NCI-H2081 treated with DMSO at 0.1 percent for 48 hours (cell line): ENCODE results near the gene HSF4.

ENCODE experiments used
- DNase-seq: peaks from one replicate; lab custom pipeline; 2025; lab: John Stamatoyannopoulos, UW

The HSF4 gene

DNA sequence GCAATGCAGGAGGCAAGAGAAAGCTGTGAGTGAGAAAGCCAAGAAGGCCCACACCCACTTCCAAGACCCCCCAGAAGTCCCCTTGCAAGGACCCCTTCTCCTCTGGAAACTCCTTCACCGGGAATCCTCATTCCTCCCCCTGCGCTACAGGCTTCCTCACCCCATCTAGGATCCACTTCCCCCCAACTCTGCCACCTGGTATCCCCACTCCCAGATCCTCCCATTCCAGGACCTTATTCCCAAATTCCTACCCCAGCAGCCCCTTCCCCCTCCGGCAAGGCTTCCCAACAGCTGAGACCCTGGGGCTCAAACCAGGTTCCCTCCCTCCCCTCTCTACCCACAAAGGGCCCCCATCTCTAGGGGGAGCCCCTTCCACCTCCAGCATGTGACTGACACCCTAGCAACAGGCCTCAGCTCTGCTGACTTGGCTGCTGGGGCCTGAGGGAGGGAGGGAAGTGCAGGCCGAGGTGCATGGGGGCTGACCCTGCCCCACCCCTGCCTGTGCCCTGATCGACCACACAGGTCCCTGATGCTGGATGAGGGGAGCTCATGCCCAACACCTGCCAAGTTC, 2.1 kb downstream of the HSF4 start:
- no peak for DNase-seq

GRCh38 chr16:67167588-67167987, 3.0 kb downstream of the HSF4 start:
- no peak for DNase-seq

GRCh38 chr16:67169011-67169451, 4.5 kb downstream of the HSF4 start:
- DNase-seq, result no peak

GRCh38 chr16:67169642-67170167, 5.2 kb downstream of the HSF4 start:
- DNase-seq, result no peak

DNA sequence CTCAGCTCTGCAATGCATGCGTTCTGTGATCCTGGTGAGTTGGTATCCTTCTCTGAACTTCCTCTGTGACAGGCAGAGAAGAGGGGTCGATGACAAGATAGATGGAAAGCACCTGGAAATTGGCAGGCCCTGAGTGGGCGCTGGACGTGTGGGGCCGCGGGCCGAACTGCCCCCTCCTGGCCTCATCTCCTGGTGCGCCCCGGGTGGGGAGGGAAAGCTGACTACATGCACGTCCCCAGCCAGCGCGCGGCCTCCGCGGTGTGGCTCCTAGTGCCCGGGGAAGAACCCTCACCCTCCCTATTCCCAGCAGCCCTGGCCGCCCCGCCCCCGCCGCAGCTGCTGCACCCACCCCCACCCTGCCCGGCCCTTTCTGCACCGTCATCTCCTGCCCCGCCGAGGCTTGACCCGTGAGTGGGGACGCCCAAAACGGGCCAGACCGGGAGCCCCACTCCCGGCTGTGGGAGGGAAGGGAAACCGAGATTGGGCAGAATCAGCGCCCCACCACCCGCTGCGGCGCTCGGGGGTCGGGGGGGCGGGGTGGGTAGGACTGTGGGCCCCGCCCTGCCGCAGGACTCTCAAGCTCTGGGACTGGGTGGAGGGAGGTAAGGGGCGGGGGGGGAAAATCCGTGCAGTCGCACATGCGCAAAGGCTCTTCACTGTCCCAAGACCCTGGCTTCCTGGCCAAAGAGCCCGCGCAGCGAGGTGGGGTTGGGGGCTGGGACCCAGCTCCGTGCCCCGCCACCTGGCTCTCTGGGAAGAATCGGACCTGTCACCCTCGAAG, 5.8 kb downstream of the HSF4 start, which contains the start of gene NOL3:
TSS of gene NOL3 (plus strand) at position 371 of the 781 bp plus-strand sequence.
- DNase-seq, result no peak

DNA sequence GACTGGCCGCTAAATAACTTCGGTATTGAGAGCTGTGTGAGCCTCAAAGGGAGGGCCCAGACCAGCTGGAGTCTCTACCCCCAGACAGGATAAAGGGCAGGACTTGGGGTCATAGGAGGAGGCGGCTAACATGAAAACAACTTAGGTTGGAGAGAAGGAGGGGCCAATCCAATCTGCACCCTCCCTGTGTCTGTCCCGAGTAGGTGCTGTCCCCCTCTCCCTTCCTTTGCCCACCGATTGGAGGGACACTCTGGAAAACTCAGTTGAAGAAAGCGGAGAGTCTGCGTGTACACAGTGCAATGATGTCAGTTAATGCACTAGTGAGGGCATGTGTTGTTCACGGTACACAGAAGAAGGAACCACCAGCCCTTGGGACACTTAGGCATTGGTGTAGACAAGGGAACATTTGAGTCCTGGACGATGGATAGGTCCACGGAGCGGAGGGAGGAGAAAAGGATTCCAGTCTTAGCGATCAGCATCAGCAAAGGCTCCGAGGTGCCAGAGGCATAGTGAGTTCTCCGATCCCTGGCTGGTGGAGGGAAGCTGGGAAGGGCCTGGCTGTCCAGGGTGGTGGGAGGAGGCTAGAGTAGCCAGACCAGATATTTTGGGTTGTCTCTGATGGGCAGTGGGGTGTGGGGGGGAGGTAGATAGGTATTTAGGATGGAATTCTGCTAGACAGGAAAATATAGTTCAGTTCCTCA, 6.6 kb downstream of the HSF4 start:
- DNase-seq, result no peak

DNA sequence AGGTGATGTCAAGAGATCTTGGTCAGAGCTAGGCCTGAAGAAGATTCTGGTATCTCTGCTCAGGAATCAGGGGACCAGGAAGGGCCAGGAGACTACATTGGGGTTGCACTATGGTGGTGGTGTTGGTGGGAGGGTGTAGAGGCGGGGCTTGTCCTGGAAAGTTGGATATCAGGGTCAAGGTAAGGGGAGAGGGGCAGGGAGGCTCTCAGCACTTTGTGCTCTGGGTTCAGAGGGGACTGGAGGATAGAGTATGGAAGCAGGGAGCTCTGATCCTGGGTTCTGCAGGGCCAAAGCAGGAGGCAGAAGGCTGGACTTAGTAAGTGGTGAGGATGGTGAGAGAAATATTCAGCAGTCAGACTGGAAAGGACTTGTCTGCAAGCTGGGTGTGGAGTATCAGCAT, 8.8 kb downstream of the HSF4 start:
- DNase-seq, result no peak

DNA sequence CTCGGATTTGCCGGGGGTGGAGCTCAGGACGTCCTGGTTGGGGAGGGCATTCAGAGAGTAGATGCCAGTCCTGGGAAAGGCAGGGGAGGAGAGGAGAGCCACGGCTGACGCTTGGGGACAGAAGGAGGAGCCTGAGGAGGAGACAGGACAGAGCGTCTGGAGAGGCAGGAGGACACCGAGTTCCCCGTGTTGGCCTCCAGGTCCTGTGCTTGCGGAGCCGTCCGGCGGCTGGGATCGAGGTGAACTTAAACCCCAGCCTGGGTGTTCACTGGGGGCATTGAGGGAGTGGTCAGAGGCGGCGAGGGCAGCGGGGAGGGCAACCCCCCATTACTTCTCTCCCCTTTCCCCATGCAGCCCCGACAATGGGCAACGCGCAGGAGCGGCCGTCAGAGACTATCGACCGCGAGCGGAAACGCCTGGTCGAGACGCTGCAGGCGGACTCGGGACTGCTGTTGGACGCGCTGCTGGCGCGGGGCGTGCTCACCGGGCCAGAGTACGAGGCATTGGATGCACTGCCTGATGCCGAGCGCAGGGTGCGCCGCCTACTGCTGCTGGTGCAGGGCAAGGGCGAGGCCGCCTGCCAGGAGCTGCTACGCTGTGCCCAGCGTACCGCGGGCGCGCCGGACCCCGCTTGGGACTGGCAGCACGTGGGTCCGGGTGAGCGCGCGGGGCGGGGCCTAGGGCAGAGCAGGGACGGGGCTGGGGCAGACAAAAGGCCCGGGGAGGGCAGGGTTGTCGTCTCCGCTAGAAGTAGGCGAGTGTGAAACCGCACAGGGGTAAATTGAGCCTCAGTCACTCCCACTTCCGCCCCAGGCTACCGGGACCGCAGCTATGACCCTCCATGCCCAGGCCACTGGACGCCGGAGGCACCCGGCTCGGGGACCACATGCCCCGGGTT, 9.5 kb downstream of the HSF4 start:
- DNase-seq, result no peak

DNA sequence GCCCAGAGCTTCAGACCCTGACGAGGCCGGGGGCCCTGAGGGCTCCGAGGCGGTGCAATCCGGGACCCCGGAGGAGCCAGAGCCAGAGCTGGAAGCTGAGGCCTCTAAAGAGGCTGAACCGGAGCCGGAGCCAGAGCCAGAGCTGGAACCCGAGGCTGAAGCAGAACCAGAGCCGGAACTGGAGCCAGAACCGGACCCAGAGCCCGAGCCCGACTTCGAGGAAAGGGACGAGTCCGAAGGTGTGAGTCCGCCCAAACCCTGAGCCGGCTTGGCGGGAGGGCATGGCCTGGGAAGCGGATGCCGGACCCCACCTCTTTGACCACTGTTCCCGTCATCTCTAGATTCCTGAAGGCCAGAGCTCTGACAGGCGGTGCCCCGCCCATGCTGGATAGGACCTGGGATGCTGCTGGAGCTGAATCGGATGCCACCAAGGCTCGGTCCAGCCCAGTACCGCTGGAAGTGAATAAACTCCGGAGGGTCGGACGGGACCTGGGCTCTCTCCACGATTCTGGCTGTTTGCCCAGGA, 10.2 kb downstream of the HSF4 start:
- DNase-seq, result no peak

DNA sequence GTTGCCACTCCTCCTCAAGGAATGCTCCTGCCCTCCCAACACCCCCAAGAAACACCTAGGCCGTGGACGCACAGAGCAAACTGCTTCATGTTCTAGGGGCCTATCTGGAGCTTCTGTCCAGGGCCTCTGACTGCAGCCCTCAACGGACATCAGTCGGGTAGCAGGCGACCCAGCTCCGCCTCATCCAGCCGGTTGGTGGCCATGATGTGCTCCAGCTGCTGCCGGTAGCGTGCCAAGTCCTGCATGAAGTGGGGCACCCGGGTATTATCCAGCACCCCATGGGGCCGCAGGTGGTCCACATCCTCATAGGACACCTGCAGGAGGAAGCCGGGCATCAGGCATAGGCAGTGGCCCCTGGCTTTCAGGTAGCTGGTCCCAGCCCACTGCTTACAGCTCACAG, 12.1 kb downstream of the HSF4 start:
- no peak for DNase-seq

DNA sequence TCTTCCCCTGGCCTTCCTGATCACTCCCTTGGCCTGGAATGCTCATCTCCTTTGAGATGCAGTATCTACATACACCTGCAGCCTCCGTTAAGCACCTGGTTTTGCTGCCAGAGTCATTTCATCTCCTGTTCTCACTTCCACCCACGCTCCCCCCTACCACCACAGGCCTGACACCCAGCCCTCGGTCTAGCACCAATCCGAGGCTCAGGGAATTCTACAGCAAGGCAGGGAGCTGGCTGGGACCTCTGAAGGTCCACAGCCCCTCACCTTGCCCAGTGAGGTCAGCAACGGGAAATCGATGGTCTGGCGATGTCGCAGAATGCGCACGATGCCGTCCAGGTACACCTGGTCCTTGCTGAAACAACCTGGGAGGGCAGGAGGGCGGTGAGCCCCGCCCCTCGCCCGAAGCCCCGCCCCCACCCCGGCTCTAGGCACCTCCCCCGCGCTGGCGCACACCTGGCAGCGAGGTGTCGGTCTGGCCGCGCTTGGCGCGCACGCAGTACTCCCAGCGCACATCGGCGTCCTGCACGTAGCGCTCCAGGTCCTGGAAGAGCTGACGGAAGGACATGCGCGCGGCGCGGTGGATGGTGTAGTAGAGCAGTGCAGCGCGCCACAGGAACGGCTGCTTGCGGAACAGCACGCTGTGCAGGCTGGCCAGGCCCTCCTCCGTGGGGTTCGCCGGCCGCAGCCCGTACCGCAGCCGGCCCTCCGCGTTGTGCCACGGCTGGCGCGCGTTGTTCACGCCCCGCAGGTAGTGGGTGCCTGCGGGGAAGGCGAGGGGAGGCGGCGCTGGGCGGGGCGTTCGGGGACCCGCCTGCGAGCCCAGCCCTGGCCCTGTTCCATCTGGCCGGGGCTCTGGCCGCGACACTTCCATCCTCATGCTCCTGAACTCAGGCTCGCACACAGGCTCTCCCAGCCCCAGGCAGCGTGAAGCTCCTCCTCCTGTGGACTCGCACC, 13.5 kb downstream of the HSF4 start:
- peak; percentile 37 for DNase-seq

DNA sequence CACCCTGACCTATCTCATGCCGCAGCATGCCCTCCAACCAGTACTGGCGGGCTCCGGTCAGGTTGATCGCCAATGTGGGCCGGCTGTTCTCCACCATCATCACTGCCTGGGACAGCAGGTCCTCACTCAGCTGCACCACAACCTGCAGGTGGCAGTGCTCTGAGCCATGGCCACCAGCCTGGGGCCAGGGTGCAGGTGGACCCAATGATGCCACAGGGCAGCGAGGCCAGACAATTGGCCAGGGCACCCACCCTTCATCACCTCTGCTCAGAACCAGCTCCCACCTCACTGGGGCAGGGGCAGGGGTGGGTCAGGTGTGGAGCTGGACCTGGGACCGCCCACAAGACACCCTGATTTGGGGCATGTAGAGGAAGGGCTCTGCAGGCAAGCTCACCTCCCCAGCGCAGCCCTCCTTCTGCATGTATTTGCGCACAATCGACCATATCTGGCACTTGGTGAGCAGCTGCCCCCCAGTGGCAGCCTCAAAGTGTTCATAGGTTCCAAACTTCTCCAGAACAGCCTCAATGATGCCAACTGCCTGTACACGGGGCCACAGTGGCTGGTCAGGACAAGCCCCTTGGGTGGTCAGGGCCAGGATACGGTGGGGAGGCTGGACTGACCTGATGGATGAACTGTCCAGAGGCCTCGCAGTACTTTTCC, 15.0 kb downstream of the HSF4 start:
- DNase-seq, result no peak

DNA sequence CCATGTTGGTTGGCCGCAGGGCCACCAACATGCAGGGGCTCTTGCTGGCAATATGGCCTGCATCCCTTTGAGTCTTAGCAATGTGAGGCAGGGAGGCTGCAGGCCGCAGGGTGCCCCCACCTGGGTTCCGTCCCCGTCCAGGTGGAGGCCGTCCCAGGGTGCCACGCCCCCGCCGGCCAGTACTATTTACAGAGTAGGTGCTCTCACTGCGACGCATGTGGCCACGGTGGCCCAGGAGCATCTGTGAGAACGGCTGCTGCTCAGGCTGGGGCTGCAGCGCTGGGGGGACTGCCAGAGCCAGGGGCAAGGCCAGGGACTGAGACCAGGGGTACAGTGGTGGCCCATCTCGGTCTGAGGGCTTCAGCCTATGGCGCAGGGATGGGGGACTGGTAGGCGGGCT, 15.6 kb downstream of the HSF4 start:
- DNase-seq, result no peak

GRCh38 chr16:67181346-67181745, 16.8 kb downstream of the HSF4 start:
- DNase-seq, result no peak

DNA sequence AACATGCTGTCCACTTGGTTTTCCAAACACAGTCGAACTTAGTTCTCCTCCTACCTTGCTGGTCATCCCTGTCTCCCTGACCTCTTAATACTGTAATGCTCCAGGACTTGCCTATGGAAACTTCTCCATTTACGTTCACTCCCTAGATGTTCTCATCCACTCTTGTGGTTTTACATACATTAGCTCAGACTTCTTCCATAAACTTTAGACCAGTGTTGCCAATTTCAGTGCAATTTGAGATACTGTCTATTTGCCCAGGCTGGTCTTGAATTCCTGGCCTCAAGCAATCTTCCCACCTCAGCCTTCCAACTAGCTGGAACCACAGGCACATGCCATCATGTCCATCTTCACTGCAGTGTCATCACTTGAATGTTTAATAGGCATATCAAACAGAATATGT, 17.7 kb downstream of the HSF4 start:
- no peak for DNase-seq

DNA sequence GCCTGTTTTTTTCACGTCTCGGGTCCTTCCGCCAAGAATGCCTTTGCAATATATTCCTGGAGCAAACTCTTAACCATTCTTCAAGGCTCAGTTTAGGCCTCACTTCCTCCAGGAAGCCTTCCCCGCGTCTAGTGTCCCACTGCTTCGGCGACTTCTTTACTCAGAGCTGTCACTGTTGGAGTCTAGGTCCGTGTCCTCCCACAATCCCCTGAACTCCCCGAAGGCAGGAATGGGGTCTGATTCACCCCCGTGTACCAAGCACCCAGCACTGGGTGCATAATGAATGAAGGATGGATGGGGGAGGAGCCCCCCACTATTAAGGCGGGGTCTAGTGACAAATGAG, 18.7 kb downstream of the HSF4 start:
- no peak for DNase-seq

- DNase-seq, result peak; percentile 83
Measured at GRCh38 chr16:67183627-67184452, 19.3 kb downstream of the HSF4 start, which contains the start of gene MATCAP1. Gene MATCAP1 (minus strand): TSS chr16:67183963. CDS start chr16:67180610, 3,353 bp downstream.

- DNase-seq, result no peak
Measured at GRCh38 chr16:67184453-67184994, 20.0 kb downstream of the HSF4 start.
